Muscle of leg (tissue), 11 donors: ENCODE results near the gene KRTAP20-4. TPM values are rescaled to one million over a fixed set of nuclear protein-coding genes. Genes with fewer than 3 reads are reported as not detected.
A peak's percentile ranks its signal among the peaks of the same experiment; 100 is the strongest.

ENCODE experiments used
- DNase-seq: peaks from one replicate; pipeline ENCODE4 v3.0.0; 2013
- H3K27ac ChIP-seq: one replicate; pipeline ENCODE4 v1.5.1; 2013; ENCODE audit warnings: mild to moderate bottlenecking, low read length, control low read depth
- H3K27me3 ChIP-seq: one replicate; pipeline ENCODE4 v1.6.1; 2013; ENCODE audit warnings: low read length; ENCODE audit not compliant: control insufficient read depth, insufficient read depth
- H3K36me3 ChIP-seq: one replicate; pipeline ENCODE4 v1.6.1; 2013; ENCODE audit warnings: low read length; ENCODE audit not compliant: control insufficient read depth, insufficient read depth
- H3K4me1 ChIP-seq: one replicate; pipeline ENCODE4 v1.6.1; 2013; ENCODE audit warnings: low read length; ENCODE audit not compliant: control insufficient read depth, insufficient read depth
- H3K4me3 ChIP-seq: one replicate; pipeline ENCODE4 v1.5.1; 2013; ENCODE audit warnings: low read length, control low read depth
- H3K9me3 ChIP-seq: replicated peaks from 2 replicates; pipeline ENCODE4 v1.6.1; 2013; ENCODE audit warnings: low read depth, low read length; ENCODE audit not compliant: control insufficient read depth
- WGBS: methylation state at CpG from one replicate; pipeline ENCODE4 v1.1.5; 2013; ENCODE audit warnings: missing lambda C conversion rate; ENCODE audit not compliant: insufficient coverage; 5-methylcytosine and 5-hydroxymethylcytosine counted together
- polyA plus RNA-seq, 8 donors: library from polyadenylated mRNA; unstranded; fragments of 120-200 nt; gene quantifications; one replicate each; pipeline versions ENCODE4 v1.2.1 to v1.2.3, GENCODE V29; 2013; ENCODE audit warnings: inconsistent platforms in 1 of 8, low replicate concordance in 1 of 8; ENCODE audit not compliant: insufficient read length in 8 of 8, insufficient read depth in 1 of 8
- total RNA-seq: library from RNA; stranded (reverse); fragments of 120-200 nt; gene quantifications from one replicate; pipeline ENCODE4 v1.2.4, GENCODE V29; 2013

KRTAP20-4 gene
- total and polyA plus RNA-seq, 9 donors, result not detected

DNA sequence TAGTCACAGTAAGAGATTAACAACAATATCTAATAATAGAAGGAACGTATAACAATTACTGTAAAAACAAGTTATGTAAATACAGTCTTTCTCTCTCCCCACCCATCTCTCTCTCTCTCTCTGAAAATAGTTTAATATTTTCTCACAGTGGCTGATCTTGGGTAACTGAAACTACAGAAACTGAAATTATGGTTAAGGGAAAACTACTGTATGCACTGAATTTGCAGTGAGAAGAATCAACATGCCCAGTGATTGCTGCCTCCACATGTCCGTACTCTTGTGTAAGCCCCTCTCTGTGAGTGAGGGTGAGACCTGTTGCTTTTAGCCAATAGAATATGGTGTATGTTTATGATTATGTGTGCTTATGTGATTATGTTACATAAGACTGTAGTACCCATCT lies 8.3 kb upstream of the KRTAP20-4 start:
- no peaks in the 10 kb centered on the region for H3K4me1 ChIP-seq
- H3K27ac ChIP-seq, result no peak overlapping the region
- H3K36me3 ChIP-seq, result no peaks in the 10 kb centered on the region
- no peak for DNase-seq
- no peaks in the 10 kb centered on the region for H3K27me3 ChIP-seq
- no peaks in the 10 kb centered on the region for H3K9me3 ChIP-seq
- H3K4me3 ChIP-seq, result no peak overlapping the region
- 63% methylated on average over 1 of the region's 2 CpGs for WGBS

DNA sequence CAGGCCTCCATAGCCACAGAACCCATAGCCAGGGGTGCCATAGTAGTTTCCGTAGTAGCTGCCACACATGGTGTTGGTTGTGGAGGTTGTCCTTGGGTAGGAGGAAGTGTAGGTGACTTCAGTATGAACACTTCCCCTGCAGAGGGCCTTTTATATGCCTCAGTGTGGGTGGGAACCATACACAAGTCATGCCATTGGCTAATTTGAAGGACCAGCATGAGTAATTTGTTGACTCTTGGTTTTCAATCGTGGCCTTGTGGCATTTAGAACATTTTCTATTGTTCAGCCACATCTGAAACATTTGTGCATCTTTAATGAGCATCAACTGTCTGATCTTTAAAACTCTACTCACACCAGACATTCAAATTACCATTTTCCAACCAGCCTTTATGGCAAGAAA lies 6.6 kb upstream of the KRTAP20-4 start, which contains the start of gene KRTAP6-1:
TSS of gene KRTAP6-1 (minus strand) at position 95 of the 400 bp plus-strand sequence. CDS start at position 69, 26 bp downstream.
- Histone ChIP-seq H3K4me3 (no peak within 1 kb of the TSS), H3K36me3 (no peaks in the 10 kb centered on the region), H3K27ac (no peak within 1 kb of the TSS), H3K27me3 (no peaks in the 10 kb centered on the region), H3K9me3 (no peaks in the 10 kb centered on the region), H3K4me1 (no peaks in the 10 kb centered on the region)
- no peak for DNase-seq
- 60% methylated on average over 1 of the region's 2 CpGs for WGBS

GRCh38 chr21:30615199-30615598 lies 5.2 kb upstream of the KRTAP20-4 start:
- no peak for DNase-seq
- Histone ChIP-seq H3K27ac (no peak overlapping the region), H3K27me3 (no peaks in the 10 kb centered on the region), H3K9me3 (no peaks in the 10 kb centered on the region), H3K4me1 (no peaks in the 10 kb centered on the region), H3K4me3 (no peak overlapping the region), H3K36me3 (no peaks in the 10 kb centered on the region)

GRCh38 chr21:30616125-30616524 lies 4.3 kb upstream of the KRTAP20-4 start, which contains the start of gene KRTAP20-1:
Gene KRTAP20-1 (plus strand): TSS chr21:30616425. CDS start chr21:30616455, 30 bp downstream.
- H3K4me3 ChIP-seq, result no peak within 1 kb of the TSS
- H3K27me3 ChIP-seq, result no peaks in the 10 kb centered on the region
- H3K4me1 ChIP-seq, result no peaks in the 10 kb centered on the region
- H3K36me3 ChIP-seq, result no peaks in the 10 kb centered on the region
- DNase-seq, result no peak
- no CpG with 5 or more reads among the region's 2 CpGs for WGBS
- no peaks in the 10 kb centered on the region for H3K9me3 ChIP-seq
- no peak within 1 kb of the TSS for H3K27ac ChIP-seq

DNA sequence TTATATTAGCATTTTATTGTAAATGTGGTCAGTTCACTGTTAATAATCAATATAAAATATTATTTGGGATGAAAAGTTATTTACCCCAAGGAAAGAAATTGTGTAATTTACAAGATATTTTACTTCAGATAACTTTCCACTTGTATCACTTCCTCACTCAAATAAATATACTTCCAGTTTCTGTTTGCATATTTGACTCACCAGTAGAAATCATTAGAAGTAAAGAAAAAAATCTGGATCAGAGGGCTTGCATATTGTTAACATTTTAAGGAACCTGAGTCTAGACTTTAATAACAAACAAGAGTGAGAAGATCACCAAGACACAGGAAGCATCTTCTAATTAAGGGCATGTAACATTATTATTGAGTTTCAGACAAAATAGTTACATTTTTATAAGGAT lies 347 bp upstream of the KRTAP20-4 start:
- Histone ChIP-seq H3K27ac (no peak overlapping the region), H3K4me3 (no peak overlapping the region), H3K36me3 (no peaks in the 10 kb centered on the region), H3K27me3 (no peaks in the 10 kb centered on the region), H3K4me1 (no peaks in the 10 kb centered on the region), H3K9me3 (peaks cover 9% of the 10 kb centered on the region)
- DNase-seq, result no peak

DNA sequence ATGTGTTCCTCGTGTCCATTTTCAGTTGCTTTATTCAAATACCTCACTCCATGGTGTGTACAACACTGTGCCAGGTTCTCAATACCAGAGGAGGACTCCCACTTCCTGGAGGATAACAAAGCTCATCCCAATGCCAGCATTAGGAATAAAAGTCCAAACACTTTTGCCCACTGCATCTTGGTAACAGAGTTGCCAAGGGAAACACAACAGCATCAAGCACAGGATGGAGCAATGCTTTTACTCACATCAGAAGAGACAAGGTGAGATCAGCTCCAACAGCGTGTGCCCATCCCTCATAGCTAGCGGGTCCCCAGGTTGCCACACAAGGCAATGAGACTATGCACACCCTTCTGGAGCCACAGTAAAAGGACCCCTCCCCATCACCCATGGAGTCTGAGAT lies 2.9 kb downstream of the KRTAP20-4 start:
- peaks cover 14% of the 10 kb centered on the region for H3K9me3 ChIP-seq
- H3K4me1 ChIP-seq, result no peaks in the 10 kb centered on the region
- no peak for DNase-seq
- no peak overlapping the region for H3K4me3 ChIP-seq
- H3K36me3 ChIP-seq, result no peaks in the 10 kb centered on the region
- H3K27me3 ChIP-seq, result no peaks in the 10 kb centered on the region
- no peak overlapping the region for H3K27ac ChIP-seq
- WGBS, result no CpG with 5 or more reads among the region's 3 CpGs

DNA sequence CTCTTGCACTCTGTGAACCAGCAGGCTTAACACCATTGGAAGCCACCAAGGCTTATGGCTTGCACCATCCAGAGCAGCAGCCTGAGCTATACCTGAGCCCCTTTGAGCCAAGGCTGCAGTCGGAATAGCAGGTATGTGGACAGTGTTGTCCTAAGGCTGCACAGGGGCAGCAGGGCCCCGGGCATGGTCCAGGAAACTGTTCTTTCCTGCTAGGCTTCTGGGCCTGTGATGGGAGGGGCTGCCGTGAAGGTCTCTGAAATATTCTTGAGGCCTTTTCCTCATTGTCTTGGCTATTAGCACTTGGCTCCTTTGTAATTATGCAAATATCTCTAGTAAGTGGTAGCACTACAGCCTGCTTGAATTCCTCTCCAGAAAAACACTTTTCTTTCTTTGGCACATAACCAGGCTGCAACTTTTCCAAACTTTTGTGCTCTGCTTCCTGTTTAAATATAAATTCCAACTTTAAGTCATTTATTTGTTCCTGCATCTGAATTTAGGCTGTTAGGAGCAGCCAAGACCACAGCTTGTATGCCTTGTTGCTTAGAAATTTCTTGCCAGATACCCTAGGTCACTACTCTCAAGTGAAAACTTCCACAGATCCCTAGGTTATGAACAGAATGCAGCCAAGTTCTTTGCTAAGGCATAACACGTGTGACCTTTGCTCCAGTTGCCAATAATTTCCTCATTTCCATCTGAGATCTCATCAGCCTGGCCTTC lies 5.2 kb downstream of the KRTAP20-4 start:
- H3K4me1 ChIP-seq, result no peaks in the 10 kb centered on the region
- WGBS, result 64% methylated on average over 3 of the region's 4 CpGs
- peak; percentile 60 for DNase-seq
- H3K27me3 ChIP-seq, result no peaks in the 10 kb centered on the region
- no peak overlapping the region for H3K4me3 ChIP-seq
- no peaks in the 10 kb centered on the region for H3K36me3 ChIP-seq
- H3K9me3 ChIP-seq, result peaks cover 15% of the 10 kb centered on the region
- H3K27ac ChIP-seq, result no peak overlapping the region

DNA sequence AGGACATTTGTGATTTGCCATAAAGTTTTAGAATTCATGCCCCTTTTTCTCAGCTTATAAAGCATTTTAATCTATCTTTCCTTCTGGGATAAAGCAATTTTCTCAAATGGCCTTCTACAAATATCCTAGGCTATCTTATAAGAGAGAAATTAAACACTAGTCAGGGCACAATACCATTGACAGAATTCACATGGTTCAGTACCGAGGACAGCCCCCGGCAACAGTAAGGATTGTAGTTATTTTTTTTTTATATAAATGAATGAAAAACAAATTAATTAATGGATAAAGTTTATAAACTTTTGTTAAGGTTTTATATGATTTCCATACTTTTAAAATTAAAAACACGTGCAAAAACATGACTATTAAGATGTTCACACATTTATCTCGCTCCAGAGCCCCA lies 7.7 kb downstream of the KRTAP20-4 start:
- Histone ChIP-seq H3K27me3 (no peaks in the 10 kb centered on the region), H3K36me3 (no peaks in the 10 kb centered on the region), H3K4me3 (no peak overlapping the region), H3K4me1 (no peaks in the 10 kb centered on the region), H3K27ac (no peak overlapping the region), H3K9me3 (peaks cover 15% of the 10 kb centered on the region)
- no CpG with 5 or more reads among the region's 4 CpGs for WGBS
- DNase-seq, result no peak

GRCh38 chr21:30629200-30629599 lies 8.8 kb downstream of the KRTAP20-4 start:
- H3K4me1 ChIP-seq, result no peaks in the 10 kb centered on the region
- WGBS, result no CpG with 5 or more reads among the region's 1 CpG
- peaks cover 15% of the 10 kb centered on the region for H3K9me3 ChIP-seq
- H3K27ac ChIP-seq, result no peak overlapping the region
- no peak overlapping the region for H3K4me3 ChIP-seq
- peak; percentile 18 for DNase-seq
- H3K36me3 ChIP-seq, result no peaks in the 10 kb centered on the region
- no peaks in the 10 kb centered on the region for H3K27me3 ChIP-seq

DNA sequence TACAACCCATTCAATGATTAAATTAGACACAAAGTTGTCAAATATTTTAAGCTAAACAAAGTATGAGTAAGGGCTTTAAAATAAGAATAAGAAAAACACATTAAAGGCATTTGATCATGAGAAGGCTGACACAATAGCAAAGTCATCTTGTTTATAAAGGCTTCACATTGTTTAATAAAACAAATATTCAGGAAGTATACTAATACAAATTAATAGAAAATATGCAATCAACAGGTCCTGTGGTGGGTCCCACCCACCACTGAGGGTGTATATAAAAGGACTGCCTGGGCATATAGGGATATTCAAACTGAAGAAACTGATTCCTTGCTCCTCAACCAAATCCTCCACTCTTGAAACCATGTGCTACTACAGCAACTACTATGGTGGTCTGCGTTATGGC lies 14.5 kb downstream of the KRTAP20-4 start, which contains the start of gene KRTAP20-2:
TSS of gene KRTAP20-2 (plus strand) at position 301 of the 400 bp plus-strand sequence. CDS start at position 359, 58 bp downstream.
- H3K4me3 ChIP-seq, result no peak within 1 kb of the TSS
- H3K9me3 ChIP-seq, result peaks cover 2% of the 10 kb centered on the region
- no CpG with 5 or more reads among the region's 1 CpG for WGBS
- no peaks in the 10 kb centered on the region for H3K36me3 ChIP-seq
- no peak for DNase-seq
- no peaks in the 10 kb centered on the region for H3K27me3 ChIP-seq
- no peaks in the 10 kb centered on the region for H3K4me1 ChIP-seq
- H3K27ac ChIP-seq, result no peak within 1 kb of the TSS
